ENCODE data around the gene ATP2A1. TPM values are rescaled to one million over a fixed set of nuclear protein-coding genes. Genes with fewer than 3 reads are reported as not detected.

Gene ATP2A1
- total and polyA plus RNA-seq, 2 donors from 2014 or later, result 0.25 to 0.47 TPM

- TF ChIP-seq CTCF (IDR thresholded peaks at IDR 0.05; ENCODE audit: borderline replicate concordance, extremely low read depth, insufficient read depth), result no peak
- Histone ChIP-seq H3K4me1 (ENCODE audit: control insufficient read depth in 2 of 3, insufficient read depth in 2 of 3, low read depth in 1 of 3, low read length in 3 of 3) (peaks cover 0 to 16% (median 7%) of the 10 kb centered on the region in 3 donors), H3K9me3 (ENCODE audit: control insufficient read depth in 2 of 3, insufficient read depth in 1 of 3, low read length in 3 of 3) (no peaks in the 10 kb centered on the region), H3K36me3 (ENCODE audit: control insufficient read depth in 2 of 3, insufficient read depth in 3 of 3, low read length in 3 of 3) (peaks cover 0 to 22% (median 20%) of the 10 kb centered on the region in 3 donors), H3K4me3 (ENCODE audit: low read length in 3 of 3) (no peak overlapping the region), H3K9ac (ENCODE audit: low read length in 3 of 3) (no peak overlapping the region), H3K27ac (ENCODE audit: low read depth in 2 of 2, low read length in 2 of 2) (no peak overlapping the region), H3K27me3 (ENCODE audit: control insufficient read depth, insufficient read depth, low read length) (no peaks in the 10 kb centered on the region)
- DNase-seq (peak in 1 of 5 donors; percentile 67), FAIRE-seq (no peak)
- intact Hi-C loops (cut with DNase I), result no loop called here
These were observed 34.5 kb upstream of the ATP2A1 start for GRCh38 chr16:28843766-28844165.

GRCh38 chr16:28844226-28844885 is 33.9 kb upstream of the ATP2A1 start:
- H3K4me1 ChIP-seq (ENCODE audit: control insufficient read depth in 2 of 3, insufficient read depth in 2 of 3, low read depth in 1 of 3, low read length in 3 of 3), result peaks cover 0 to 16% (median 7%) of the 10 kb centered on the region in 3 donors
- DNase-seq (peak in 1 of 5 donors; percentile 69), FAIRE-seq (no peak)
- peaks cover 0 to 22% (median 20%) of the 10 kb centered on the region in 3 donors for H3K36me3 ChIP-seq (ENCODE audit: control insufficient read depth in 2 of 3, insufficient read depth in 3 of 3, low read length in 3 of 3)
- H3K9me3 ChIP-seq (ENCODE audit: control insufficient read depth in 2 of 3, insufficient read depth in 1 of 3, low read length in 3 of 3), result no peaks in the 10 kb centered on the region
- TF ChIP-seq CTCF (IDR thresholded peaks at IDR 0.05; ENCODE audit: borderline replicate concordance, extremely low read depth, insufficient read depth), result no peak
- H3K9ac ChIP-seq (ENCODE audit: low read length in 3 of 3), result peak overlapping the region in 1 of 3 donors; percentile 2
- no peak overlapping the region for H3K27ac ChIP-seq (ENCODE audit: low read depth in 2 of 2, low read length in 2 of 2)
- H3K4me3 ChIP-seq (ENCODE audit: low read length in 3 of 3), result no peak overlapping the region
- no peaks in the 10 kb centered on the region for H3K27me3 ChIP-seq (ENCODE audit: control insufficient read depth, insufficient read depth, low read length)
- intact Hi-C loops (cut with DNase I), result no loop called here

- intact Hi-C loops (cut with DNase I), result no loop called here
- FAIRE-seq (no peak), DNase-seq (peak in 4 of 5 donors; percentile 14 to 69 (median 46))
- no peak for TF ChIP-seq CTCF (IDR thresholded peaks at IDR 0.05; ENCODE audit: borderline replicate concordance, extremely low read depth, insufficient read depth)
- Histone ChIP-seq H3K36me3 (ENCODE audit: control insufficient read depth in 2 of 3, insufficient read depth in 3 of 3, low read length in 3 of 3) (peaks cover 0 to 22% (median 20%) of the 10 kb centered on the region in 3 donors), H3K9ac (ENCODE audit: low read length in 3 of 3) (peak overlapping the region; percentile 61 to 97 (median 73)), H3K27me3 (ENCODE audit: control insufficient read depth, insufficient read depth, low read length) (no peaks in the 10 kb centered on the region), H3K4me3 (ENCODE audit: low read length in 3 of 3) (peak overlapping the region; percentile 76 to 99 (median 87)), H3K27ac (ENCODE audit: low read depth in 2 of 2, low read length in 2 of 2) (peak overlapping the region in 1 of 2 donors; percentile 78), H3K9me3 (ENCODE audit: control insufficient read depth in 2 of 3, insufficient read depth in 1 of 3, low read length in 3 of 3) (no peaks in the 10 kb centered on the region), H3K4me1 (ENCODE audit: control insufficient read depth in 2 of 3, insufficient read depth in 2 of 3, low read depth in 1 of 3, low read length in 3 of 3) (peaks cover 0 to 16% (median 7%) of the 10 kb centered on the region in 3 donors)
These were observed 33.0 kb upstream of the ATP2A1 start for GRCh38 chr16:28845293-28845692.
